ENCODE results near the gene ITGA7. TPM values are rescaled to one million over a fixed set of nuclear protein-coding genes. Genes with fewer than 3 reads are reported as not detected.

The ITGA7 gene
- total RNA-seq, 1 experiment from 2014 or later, result 96.2 TPM

GRCh38 chr12:55703901-55704761 lies 3.6 kb downstream of the ITGA7 start:
- POLR2A ChIA-PET, result no interaction called here

More at GRCh38 chr12:55703901-55704761, 3.6 kb downstream of the ITGA7 start:
- peaks cover 10% of the 10 kb centered on the region for H3K27me3 Mint-ChIP-seq (ENCODE audit: low read depth)
- DNase-seq (ENCODE audit: low spot score) (no peak), ATAC-seq (no peak)
- H3K9me3 Mint-ChIP-seq, result no peaks in the 10 kb centered on the region
- no peak overlapping the region for H3K4me3 Mint-ChIP-seq
- H3K4me1 Mint-ChIP-seq, result peaks cover 30% of the 10 kb centered on the region
- TF ChIP-seq, protein P1, sequence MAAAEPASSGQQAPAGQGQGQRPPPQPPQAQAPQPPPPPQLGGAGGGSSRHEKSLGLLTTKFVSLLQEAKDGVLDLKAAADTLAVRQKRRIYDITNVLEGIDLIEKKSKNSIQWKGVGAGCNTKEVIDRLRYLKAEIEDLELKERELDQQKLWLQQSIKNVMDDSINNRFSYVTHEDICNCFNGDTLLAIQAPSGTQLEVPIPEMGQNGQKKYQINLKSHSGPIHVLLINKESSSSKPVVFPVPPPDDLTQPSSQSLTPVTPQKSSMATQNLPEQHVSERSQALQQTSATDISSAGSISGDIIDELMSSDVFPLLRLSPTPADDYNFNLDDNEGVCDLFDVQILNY (CRISPR knock-in tag; IDR thresholded peaks at IDR 0.05), result no peak
- no peak for TF ChIP-seq ZNF423 (CRISPR knock-in tag; IDR thresholded peaks at IDR 0.05)
- TF ChIP-seq, protein P2, sequence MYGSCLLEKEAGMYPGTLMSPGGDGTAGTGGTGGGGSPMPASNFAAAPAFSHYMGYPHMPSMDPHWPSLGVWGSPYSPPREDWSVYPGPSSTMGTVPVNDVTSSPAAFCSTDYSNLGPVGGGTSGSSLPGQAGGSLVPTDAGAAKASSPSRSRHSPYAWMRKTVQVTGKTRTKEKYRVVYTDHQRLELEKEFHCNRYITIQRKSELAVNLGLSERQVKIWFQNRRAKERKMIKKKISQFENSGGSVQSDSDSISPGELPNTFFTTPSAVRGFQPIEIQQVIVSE (CRISPR knock-in tag; IDR thresholded peaks at IDR 0.05; ENCODE audit: borderline replicate concordance), result no peak
- TF ChIP-seq NFE2L1 (CRISPR knock-in tag; IDR thresholded peaks at IDR 0.05), result no peak
- TF ChIP-seq ZSCAN18 (CRISPR knock-in tag; IDR thresholded peaks at IDR 0.05), result no peak
- TF ChIP-seq FOXP1 (CRISPR knock-in tag; IDR thresholded peaks at IDR 0.05; ENCODE audit: borderline replicate concordance), result no peak
- TF ChIP-seq ZNF263 (CRISPR knock-in tag; IDR thresholded peaks at IDR 0.05; ENCODE audit: low read depth), result no peak
- no peak for TF ChIP-seq ATF1 (CRISPR knock-in tag; IDR thresholded peaks at IDR 0.05)
- TF ChIP-seq FOXK1 (CRISPR knock-in tag; IDR thresholded peaks at IDR 0.05), result no peak
- TF ChIP-seq, protein P3, sequence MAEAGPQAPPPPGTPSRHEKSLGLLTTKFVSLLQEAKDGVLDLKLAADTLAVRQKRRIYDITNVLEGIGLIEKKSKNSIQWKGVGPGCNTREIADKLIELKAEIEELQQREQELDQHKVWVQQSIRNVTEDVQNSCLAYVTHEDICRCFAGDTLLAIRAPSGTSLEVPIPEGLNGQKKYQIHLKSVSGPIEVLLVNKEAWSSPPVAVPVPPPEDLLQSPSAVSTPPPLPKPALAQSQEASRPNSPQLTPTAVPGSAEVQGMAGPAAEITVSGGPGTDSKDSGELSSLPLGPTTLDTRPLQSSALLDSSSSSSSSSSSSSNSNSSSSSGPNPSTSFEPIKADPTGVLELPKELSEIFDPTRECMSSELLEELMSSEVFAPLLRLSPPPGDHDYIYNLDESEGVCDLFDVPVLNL (CRISPR knock-in tag; IDR thresholded peaks at IDR 0.05; ENCODE audit: borderline replicate concordance, low read depth), result no peak
- no peak for TF ChIP-seq OVOL2 (CRISPR knock-in tag; IDR thresholded peaks at IDR 0.05; ENCODE audit: borderline replicate concordance)
- TF ChIP-seq NFYB (CRISPR knock-in tag; conservative IDR thresholded peaks at IDR 0.05; ENCODE audit: low read depth), result no peak
- TF ChIP-seq SOX15 (CRISPR knock-in tag; IDR thresholded peaks at IDR 0.05), result no peak
- TF ChIP-seq, protein P4, sequence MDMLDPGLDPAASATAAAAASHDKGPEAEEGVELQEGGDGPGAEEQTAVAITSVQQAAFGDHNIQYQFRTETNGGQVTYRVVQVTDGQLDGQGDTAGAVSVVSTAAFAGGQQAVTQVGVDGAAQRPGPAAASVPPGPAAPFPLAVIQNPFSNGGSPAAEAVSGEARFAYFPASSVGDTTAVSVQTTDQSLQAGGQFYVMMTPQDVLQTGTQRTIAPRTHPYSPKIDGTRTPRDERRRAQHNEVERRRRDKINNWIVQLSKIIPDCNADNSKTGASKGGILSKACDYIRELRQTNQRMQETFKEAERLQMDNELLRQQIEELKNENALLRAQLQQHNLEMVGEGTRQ (CRISPR knock-in tag; IDR thresholded peaks at IDR 0.05), result no peak
- no peak for TF ChIP-seq GRHL2 (CRISPR knock-in tag; IDR thresholded peaks at IDR 0.05; ENCODE audit: insufficient replicate concordance, severe bottlenecking)
- TF ChIP-seq ZNF232 (CRISPR knock-in tag; IDR thresholded peaks at IDR 0.05), result no peak
- no peak for TF ChIP-seq IRF2 (CRISPR knock-in tag; IDR thresholded peaks at IDR 0.05; ENCODE audit: borderline replicate concordance, low read depth)
- no peak for TF ChIP-seq ARID4B (CRISPR knock-in tag; IDR thresholded peaks at IDR 0.05; ENCODE audit: borderline replicate concordance)
- TF ChIP-seq ESRRA (CRISPR knock-in tag; IDR thresholded peaks at IDR 0.05; ENCODE audit: borderline replicate concordance), result no peak
- no peak for TF ChIP-seq GTF2I (CRISPR knock-in tag; conservative IDR thresholded peaks at IDR 0.05)
- no peak overlapping the region for H3K27ac Mint-ChIP-seq
- CTCF ChIA-PET, result interaction anchor here (0.5 to 3.7 kb wide), 6 partner anchors 15 to 47 kb away, joined by 3 to 66 read pairs (median 4); a partner anchor contains a TSS
- H3K36me3 Mint-ChIP-seq, result no peaks in the 10 kb centered on the region
